LNCAP (cell line): ENCODE measurements around the gene KIF20A.

ENCODE experiments used
- CTCF ChIP-seq: fragments of 450-650 bp; IDR thresholded peaks from 2 replicates; pipeline ENCODE4 v1.5.1; 2017; ENCODE audit warnings: mild to moderate bottlenecking

The KIF20A gene

GRCh38 chr5:138178516-138179276 lies at the start of gene KIF20A, which contains the start of gene BRD8:
Gene KIF20A, plus strand, starts transcription at chr5:138179112. Its CDS starts 569 bp downstream, at chr5:138179681.
Gene BRD8, minus strand, starts transcription at chr5:138178630. Its CDS starts 16 bp downstream, at chr5:138178614.
- no peak for TF ChIP-seq CTCF

GRCh38 chr5:138129347-138129746 lies 49.6 kb upstream of the KIF20A start:
- no peak for TF ChIP-seq CTCF

GRCh38 chr5:138132543-138132942 lies 46.4 kb upstream of the KIF20A start:
- TF ChIP-seq CTCF = no peak

GRCh38 chr5:138138949-138139780 lies 39.7 kb upstream of the KIF20A start, which contains the start of gene NME5:
Gene NME5, minus strand, starts transcription at chr5:138139428. Its CDS starts 648 bp downstream, at chr5:138138780.
- no peak for TF ChIP-seq CTCF

GRCh38 chr5:138139781-138140090 lies 39.2 kb upstream of the KIF20A start:
- TF ChIP-seq CTCF = no peak

- TF ChIP-seq CTCF = no peak
Measured at GRCh38 chr5:138140268-138140667, 38.6 kb upstream of the KIF20A start.

GRCh38 chr5:138141734-138142133 lies 37.2 kb upstream of the KIF20A start:
- no peak for TF ChIP-seq CTCF
